HT1080 (cell line): ENCODE results near the gene UBXN2A. TPM values are rescaled to one million over a fixed set of nuclear protein-coding genes. Genes with fewer than 3 reads are reported as not detected.
"Not testable (repeated sequence)": the region's sequence is repeated elsewhere in the genome, so short reads cannot be mapped to it uniquely, and the experiment has no call there.

Source experiments
- DNase-seq: peaks from one replicate; pipeline ENCODE4 v3.0.0-alpha.2; 2015; ENCODE audit warnings: low read depth
- small RNA-seq: library from RNA; depleted of rRNA; stranded (forward); fragments of <200 nt; gene quantifications from one replicate; pipeline ENCODE3, GENCODE V24; 2014
- total RNA-seq: library from RNA; depleted of rRNA; stranded (reverse); fragments of >200 nt; shearing (Covaris generic); gene quantifications from 2 replicates; pipeline ENCODE4 v1.2.3, GENCODE V29; 2014; rRNA removed

UBXN2A gene
- total RNA-seq, 1 experiment from 2014 or later: 11.3 TPM

DNA sequence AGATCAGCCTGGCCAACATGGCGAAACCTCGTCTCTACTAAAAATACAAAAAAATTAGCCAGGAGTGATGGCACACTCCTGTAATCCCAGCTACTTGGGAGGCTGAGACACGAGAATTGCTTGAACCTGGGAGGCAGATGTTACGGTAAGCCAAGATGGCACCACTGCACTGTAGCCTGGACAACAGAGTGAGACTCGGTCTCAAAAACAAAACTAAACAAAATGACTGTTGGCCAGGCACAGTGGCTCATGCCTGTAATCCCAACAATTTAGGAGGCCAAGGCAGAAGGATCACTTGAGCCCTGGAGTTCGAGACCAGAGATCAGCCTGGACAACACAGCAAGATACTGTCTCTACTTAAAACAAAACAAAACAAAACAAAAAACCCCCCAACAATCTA is 102.9 kb downstream of the UBXN2A start:
- not testable (repeated sequence) for DNase-seq

DNA sequence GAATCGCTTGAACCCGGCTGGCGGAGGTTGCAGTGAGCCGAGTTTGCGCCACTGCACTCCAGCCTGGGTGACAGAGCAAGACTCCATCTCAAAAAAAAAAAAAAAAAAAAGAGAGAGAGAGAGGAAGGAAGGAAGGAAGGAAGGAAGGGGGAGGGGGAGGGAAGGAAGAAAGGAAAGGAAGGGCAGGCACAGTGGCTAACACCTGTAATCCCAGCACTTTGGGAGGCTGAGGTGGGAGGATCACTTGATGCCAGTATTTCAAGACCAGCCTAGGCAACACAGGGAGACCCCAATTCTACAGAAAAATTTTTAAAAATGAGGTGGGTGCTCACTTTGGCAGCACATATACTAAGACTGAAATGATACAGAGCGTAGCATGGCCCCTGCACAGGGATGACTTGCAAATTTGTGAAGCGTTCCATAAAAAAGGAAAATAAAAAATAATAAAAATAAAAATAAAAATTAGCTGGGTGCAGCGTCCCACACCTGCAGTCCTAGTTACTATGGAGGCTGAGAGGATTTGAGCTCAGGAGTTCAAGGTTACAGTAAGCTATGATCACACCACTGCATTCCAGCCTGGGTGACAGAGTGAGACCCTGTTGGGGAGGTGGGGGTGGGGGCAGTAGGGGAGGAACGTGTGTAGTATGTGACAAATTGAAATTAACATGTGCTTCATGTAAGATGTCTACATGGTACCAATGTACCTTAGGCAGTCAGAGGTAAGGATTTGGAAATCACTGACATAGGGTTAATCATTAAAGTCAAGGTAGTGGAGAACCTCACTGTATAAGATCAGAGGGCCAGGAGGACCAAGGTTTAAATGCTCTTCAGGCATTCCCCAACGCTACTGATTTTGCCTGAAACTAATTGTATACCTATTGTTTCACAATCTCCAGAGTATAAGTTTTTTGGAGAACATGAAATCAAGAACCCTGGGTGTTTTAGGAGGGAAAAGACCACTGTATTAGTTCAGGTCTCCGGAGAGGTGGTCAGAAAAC is 105.5 kb downstream of the UBXN2A start:
- no peak for DNase-seq

GRCh38 chr2:24046599-24046929 is 106.3 kb downstream of the UBXN2A start:
- no peak for DNase-seq

DNA sequence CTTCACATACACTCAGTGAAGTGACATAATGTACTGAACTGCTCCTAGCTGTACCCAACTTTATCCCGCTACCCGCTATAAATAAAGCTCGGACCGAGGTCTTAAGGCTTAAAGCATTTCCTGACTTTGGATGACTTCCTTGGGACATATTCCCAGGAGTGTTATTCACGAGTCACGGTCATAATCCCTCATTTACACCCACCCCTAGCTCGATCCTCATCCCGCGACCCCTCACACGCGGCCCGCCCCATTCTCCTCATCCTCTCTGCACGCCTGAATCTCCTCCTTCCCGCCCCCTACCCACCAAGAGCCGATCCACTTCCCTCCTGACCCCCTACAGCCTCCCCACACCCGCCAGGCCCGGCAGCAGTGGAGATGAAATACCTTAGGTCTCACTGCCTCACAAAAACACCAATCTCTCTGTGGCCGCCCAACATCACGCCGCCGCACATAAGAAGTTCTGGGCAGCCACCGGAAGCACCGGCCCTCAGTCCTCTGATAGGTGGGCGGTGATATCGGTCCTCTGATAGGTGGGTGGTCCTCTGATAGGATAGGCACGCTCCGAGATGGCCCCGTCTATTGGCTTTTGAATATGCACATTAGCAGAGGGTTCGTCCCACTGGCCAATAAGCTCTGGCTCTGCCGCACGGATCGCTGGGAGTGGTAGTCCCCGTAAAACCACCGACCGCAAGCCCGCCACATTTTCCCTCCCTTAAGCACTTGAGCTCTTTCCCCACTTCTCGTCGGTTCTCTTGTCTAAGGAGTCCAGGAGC is 106.9 kb downstream of the UBXN2A start, which contains the start of gene WDCP:
WDCP (minus strand) TSS at position 462 of the 773 bp plus-strand sequence. CDS start 7,897 bp downstream, outside the sequence.
- peak; percentile 99 for DNase-seq

DNA sequence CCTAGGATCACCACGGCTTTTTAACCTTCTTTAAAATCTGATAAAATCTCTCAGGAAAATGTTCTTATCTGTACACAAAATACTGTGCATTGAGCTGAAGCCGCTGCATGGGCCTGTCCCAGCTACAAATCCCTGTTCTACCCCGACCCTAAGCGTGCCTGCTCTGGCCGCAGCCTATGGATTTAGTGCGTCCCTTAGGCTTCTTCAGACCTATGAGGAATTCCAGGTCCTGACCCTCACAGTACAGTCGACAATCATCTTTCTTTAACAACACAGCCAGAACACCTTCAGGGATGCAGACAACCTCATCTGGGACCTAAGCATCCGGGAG is 107.4 kb downstream of the UBXN2A start:
- no peak for DNase-seq

DNA sequence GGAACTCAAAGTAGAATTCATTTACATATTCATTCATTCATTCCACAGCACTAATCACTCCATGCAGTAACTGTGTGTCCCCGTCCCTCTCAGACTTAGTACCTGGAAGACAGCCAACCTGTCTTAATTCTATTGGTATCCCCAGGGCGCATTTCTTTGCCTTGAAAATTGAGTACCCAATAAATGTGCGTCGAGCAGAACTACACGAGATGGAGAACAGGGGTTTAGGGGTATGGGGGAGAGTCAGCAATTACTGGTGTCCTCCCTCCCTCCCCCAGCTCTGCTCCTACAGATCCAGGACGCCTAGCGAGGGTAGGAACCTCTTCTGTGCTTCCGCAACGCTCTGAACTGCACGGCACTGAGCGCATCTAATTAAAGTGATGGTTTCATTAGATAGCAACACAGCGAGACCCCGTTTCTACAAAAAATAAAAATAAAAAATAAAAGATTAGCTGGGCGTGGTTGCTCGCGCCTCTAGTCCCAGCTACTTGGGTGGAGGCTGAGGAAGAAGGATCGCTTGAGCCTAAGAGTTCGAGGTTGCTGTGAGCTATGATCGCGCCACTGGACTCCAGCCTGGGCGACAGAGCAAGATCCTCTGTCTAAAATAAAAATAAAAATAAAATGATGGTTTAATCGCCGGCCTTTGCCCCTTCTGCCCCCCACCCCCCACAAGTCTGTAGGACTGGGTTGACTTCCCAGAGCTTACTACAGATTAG is 108.7 kb downstream of the UBXN2A start:
- DNase-seq: peak; percentile 21

- peak; percentile 49 for DNase-seq
Observed at GRCh38 chr2:24049485-24050021, 109.3 kb downstream of the UBXN2A start, which contains the start of gene FKBP1B. FKBP1B (plus strand) TSS chr2:24049741; CDS start chr2:24049850, 109 bp downstream.

- no peak for DNase-seq
Observed at GRCh38 chr2:24050041-24050979, 110.0 kb downstream of the UBXN2A start.

GRCh38 chr2:24051833-24052232 is 111.6 kb downstream of the UBXN2A start:
- DNase-seq: no peak

- no peak for DNase-seq
Observed at GRCh38 chr2:24052951-24053350, 112.7 kb downstream of the UBXN2A start.

Small RNA genes within 50 kb of the gene (small RNA-seq; reads per million reads assigned to genes)
- gene RN7SL610P (not detected), gene RNU6-370P (not detected)

Other genes starting within 250 kb of the UBXN2A start
- 2.2 and 6.8 TPM in 2 replicates for gene ATAD2B, start 13.3 kb upstream of the UBXN2A start, total RNA-seq
- gene MFSD2B, start 69.6 kb downstream of the UBXN2A start, total RNA-seq: 0.07 TPM in 1 of 2 replicates, not detected in the other
- 13.7 and 14.6 TPM in 2 replicates for gene WDCP, start 106.9 kb downstream of the UBXN2A start, total RNA-seq
- 0.56 and 0.63 TPM in 2 replicates for gene FKBP1B, start 109.3 kb downstream of the UBXN2A start, total RNA-seq
- gene SF3B6, start 135.9 kb downstream of the UBXN2A start, total RNA-seq: 260 and 286 TPM in 2 replicates
- 57.1 and 57.2 TPM in 2 replicates for gene TP53I3, start 144.4 kb downstream of the UBXN2A start, total RNA-seq
- 0.42 TPM in 1 of 2 replicates, not detected in the other for gene PFN4, start 182.9 kb downstream of the UBXN2A start, total RNA-seq
- gene FAM228B, start 183.0 kb downstream of the UBXN2A start, total RNA-seq: 0.27 and 0.47 TPM in 2 replicates
- gene FAM228A, start 234.6 kb downstream of the UBXN2A start, total RNA-seq: not detected in 2 replicates